HG03135 (cell line): ENCODE results near the gene TACC2.
A peak's percentile ranks its signal among the peaks of the same experiment; 100 is the strongest.

Source experiments
- ATAC-seq: cut with Tn5 transposase; IDR thresholded peaks from one replicate; pipeline ENCODE4 v1.9.1; 2021; ENCODE audit warnings: mild to moderate bottlenecking, moderate library complexity; ENCODE audit not compliant: unreplicated experiment

TACC2 gene

DNA sequence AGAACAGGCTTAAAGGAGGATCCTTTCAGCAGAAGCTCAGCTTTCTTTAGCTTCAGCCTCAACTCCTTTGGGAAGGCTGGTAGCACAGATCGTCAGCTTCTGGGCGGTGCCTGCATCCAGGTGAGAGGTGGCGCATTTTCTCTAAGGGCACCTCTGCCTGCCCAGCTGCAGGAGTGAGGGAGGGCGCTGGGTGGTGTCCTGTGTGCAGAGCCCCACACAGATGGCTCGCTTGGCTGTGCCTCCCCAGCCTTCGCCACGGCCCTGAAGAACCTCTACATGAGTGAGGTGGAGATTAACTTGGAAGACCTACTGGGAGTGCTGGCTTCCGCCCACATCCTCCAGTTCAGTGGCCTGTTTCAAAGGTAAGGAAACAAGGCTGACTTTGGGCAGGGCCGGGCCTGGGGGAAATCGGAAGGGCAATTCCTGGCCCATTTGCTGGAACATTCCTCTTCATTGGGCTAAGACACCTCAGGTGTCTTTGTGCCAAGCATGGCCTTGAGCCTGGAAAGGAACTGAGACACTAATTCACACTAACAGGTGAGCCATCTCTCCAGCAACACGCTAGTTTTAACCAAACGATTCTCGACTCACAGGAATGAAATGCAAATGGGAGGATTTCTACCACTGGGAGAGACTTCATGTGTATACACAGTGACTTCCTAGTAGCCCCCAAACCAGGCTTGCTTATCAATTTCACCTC is 302.0 kb downstream of the TACC2 start:
- no peak for ATAC-seq

DNA sequence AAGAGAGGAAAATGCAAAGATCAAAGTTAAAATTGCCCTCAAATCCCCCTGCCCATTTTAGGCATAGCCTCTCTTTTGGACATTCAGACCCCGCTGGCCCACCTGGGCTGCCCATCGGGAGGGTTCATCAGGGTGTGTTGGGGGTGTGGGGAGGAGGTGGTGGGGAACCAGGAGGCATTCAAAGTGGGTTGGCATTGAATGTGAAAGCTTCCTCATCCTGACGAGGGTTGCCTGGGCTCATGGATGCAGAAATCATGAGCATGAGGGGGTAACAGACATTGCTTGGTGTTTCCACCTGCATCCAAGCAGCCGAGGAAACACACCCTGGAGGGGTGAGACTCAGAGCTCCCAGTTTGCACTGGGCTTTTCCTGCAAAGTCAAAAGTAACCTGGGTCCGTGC is 302.8 kb downstream of the TACC2 start:
- ATAC-seq, result no peak

DNA sequence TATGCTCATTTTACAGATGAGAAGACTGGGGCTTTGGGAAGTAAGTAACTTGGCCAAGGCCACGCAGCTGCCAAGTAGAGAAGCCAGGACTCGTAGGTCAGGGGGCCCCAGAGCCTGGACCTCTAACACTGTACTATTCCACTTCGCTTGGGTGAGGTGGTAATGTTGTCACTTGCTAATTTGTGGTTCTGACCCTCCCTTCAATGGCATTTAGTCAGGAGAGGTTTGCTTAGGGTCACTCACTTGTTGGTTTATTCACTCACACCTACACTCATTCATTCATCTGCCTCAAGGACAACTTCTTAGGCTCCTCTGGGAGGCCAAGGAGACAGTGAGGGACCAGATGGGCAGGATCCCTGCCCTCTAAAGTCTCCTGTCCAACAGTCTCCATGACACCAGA is 303.4 kb downstream of the TACC2 start:
- no peak for ATAC-seq

DNA sequence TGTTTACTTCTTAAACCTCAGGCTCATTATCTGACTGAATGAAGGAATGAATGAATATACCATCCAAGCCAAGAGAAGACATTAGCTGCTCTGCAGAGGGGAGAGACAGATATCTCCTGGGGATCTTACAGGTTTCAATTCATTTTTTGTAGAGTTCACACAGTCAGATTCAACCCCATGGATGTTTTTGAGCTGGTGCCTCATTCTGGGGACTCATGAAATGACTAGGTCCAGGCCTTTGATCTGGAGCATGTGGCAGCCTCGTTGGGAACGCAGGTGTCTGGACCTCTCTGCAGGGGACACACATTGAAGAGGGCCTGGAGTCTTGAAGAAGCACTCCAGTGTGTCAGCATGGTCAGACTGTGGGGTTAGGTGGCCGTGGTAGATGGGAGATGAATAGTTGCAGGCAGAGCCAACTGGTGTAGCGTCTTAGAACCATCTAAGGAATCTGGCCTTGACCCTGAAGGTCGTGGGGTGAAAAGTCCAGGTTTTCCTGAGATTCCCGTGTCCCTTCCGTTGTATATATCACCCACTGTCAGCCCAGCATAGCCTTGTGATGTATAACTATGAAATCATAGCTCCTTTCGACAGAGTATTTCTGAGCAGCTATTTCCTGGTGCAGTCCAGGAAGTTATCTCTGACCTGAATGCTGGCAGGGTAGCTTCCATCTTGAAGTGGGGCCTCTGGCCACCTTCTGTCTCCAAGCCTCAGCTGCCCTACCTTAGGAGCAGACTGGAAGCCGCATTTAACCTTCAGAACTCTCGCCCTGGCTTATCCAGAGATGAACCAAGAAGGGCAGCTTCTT is 304.4 kb downstream of the TACC2 start:
- no peak for ATAC-seq

DNA sequence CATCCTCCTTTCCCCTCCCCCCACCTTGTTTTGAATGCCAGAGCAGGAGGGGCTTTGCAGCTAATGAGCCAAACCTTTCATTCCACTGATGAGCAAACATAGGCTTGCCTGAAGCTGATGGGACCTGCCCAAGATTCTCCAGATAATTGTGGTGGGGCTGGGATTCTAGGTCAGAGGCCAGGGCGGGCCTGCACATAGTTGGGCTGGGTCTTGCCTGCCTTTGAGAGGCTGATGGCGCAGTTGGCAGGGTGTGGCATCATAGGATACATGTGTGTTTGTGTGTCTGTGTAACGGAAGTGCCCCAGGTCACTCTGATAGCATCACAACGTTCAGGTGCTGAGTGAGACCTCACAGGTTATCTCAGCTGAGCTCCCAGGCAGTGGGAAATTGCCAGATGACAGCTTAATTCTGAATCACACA is 305.0 kb downstream of the TACC2 start:
- ATAC-seq, result no peak

DNA sequence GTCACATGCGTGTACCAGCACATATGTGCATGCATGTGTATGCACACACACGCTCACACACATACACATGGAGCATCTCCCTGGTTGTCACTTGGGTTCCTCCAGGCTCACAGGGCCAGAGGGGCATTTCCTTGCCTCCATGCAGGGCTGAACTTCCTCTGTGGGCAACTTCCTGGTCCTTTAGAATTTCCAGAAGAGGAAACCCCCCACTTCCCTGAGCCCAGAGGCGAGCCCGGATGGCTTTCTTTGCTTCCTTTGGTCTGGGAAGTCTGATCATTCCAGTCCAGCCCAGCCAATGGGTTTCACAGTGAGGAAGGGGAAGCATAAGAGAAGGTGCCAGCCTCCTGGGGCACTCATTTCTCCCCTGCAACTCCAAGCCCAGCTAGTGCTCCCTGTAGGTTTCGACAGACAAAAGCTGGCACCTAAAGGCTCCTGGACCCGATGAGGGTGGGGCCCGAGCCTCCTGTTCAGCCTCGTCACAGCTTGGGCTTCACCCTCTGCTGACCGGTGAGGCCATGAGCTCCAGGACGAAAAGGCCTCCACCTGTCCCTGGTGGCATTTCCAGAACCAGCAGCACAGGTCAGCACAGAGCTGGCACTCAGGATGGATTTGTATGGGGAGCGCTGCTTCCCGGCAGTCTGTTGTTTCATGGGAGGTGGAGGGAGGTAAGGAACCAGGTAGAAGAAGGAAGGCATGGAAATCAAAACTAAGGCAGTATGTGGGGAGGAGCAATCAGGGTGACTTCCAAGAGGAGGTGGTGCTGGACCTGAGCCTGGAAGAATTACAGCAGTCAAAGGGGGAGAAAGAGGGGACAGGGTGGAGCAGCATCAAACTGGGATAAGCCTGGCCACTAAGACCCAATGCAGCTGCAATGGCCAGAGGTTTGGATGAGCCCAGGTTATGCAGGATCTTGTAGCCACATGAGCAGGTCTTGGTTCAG is 305.8 kb downstream of the TACC2 start:
- no peak for ATAC-seq

DNA sequence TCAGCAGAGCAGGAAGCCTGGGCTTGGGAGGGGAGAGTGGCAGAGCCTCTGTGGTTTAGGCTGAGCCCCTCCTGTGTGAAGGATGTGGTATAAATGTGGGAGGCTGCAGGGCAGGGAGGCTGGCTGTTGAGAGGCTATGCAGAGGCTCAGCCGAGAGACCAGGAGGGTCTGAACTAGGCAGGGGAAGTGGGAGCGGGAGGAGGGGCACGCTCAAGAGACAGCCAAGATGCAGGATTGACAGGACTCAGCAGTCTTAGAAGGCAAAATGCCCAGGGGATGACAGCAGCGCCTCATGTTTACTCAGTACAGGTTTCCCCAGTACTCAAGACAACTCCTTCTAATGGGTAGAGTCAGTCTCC is 306.5 kb downstream of the TACC2 start:
- ATAC-seq, result no peak

DNA sequence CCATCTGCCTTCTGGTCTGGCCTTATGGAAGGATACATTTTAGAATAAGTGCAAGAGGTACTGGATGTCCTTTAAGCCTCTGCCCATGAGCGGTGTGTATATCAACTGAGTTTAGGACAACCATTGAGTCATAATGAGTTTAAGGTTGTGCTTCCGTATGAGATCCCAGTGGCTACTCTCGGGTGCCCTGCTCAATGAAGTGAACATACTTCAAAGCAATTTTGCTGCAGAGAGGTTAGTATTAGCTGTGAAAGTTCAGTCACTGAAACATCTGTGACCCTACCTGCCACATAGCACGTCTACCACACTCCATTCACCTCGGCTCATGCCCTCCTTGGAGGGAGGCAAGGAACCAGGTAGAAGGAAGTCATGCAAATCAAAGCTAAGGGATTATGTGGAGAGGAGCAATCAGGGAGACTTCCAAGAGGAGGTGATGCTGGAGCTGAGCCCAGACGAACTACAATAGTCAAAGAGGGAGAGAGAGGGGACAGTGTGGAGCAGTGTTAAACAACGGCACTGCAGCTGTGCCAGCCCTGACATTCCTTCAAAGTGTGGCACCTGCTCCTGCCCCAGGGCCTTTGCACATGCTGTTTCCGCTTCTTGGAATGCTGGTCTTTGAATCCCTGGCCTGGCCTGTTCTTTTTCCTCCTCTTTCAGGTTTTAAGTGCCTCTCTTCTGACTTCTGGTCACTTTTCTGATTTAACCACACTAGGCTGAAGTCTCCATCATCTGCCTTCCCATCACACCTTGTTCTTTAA is 307.6 kb downstream of the TACC2 start:
- no peak for ATAC-seq

DNA sequence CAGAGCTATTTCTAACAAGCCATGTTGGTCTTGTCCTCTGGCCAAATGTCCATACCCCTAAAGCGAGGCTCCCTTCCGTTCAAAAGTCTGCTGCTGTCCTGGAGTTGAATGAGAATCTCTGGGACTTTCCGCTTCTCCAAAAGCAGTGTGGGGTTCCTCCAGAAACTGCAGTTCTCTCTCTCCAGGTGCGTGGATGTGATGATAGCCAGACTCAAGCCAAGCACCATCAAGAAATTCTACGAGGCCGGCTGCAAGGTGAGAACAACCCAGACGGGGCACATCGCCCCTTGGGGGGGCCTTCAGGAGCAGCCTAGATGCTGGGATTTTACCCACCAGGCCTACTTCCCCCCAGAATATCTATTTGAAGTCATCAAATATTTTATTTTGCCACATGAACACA is 308.6 kb downstream of the TACC2 start:
- no peak for ATAC-seq

DNA sequence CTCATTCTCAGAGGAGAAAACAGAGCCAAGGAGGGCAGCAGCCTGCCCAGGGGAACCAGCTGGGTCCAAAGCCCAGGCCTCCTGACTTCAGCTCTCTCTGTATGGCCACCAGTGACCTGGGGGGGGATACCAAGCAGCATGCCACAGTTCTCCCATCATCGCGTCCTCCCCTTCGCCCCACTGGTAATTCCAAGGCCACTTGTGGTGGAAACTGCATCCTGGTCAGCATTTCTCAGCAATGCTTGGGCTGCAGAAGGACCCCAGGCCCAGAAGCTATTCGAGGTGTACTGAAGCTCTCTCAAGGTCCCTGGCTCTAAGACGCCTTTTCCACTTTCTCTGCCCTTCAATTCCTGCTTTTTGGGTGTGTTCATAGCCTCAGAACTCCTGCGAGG is 309.2 kb downstream of the TACC2 start:
- ATAC-seq, result no peak

DNA sequence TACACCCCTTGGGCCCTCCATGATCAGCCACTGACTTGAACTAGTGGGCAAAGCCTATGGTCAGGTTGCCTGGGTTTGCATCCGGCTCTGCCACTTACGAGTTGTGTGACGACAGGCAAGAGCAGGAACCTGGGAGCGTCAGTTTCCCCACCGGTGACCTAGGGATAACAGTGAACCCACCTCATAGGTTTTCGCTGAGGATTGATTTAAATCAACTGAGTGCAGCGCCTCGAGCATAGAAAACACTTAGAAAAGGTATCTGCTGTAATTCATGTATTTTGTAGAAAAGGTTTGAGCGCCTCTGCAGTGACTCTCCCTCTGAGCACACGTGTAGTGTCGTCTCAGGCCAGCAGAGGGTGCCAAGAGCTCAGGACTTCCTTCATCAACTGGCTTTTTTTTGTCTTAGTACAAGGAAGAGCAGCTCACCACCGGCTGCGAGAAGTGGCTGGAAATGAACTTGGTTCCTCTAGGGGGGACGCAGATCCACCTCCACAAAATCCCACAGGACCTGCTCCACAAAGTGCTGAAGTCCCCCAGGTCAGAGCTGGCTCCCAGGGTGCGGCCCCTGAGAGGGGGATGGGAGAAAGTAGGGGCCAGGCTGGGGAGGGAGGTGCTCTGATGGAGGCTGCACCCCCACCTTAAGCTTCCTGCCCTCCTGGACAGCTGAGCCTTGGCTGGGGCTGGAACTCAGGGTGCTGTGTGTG is 309.8 kb downstream of the TACC2 start:
- peak; percentile 64 for ATAC-seq

DNA sequence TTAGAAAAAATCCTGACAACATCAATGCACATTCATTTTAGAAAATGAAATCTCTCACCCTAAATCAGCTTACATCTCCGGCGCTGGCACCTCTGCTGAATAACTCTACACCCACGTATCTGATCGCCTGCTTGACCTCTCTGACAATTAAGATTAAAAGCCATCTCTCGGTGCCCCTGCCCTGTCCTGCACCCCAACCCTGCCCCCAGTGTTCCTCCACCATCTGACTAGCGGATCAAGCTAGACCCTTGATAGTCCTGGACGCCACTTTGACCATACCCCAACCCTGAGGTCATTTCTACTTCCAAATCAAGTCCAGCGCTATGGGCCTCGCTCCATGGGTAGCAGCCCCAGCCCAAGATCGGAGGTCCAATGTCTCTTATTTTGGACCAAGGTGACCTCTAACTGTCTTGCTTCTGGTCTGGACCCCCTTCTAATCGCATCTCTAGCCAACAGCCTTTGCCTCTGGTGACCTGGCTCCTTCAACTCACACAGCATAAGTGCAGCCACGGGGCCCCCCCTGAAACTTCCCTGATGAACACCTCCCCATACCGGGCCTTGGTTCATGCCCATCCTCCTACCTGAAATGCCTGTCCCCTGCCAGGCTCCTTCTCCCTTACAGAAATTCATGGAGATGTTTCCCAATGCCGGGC is 310.6 kb downstream of the TACC2 start:
- no peak for ATAC-seq

DNA sequence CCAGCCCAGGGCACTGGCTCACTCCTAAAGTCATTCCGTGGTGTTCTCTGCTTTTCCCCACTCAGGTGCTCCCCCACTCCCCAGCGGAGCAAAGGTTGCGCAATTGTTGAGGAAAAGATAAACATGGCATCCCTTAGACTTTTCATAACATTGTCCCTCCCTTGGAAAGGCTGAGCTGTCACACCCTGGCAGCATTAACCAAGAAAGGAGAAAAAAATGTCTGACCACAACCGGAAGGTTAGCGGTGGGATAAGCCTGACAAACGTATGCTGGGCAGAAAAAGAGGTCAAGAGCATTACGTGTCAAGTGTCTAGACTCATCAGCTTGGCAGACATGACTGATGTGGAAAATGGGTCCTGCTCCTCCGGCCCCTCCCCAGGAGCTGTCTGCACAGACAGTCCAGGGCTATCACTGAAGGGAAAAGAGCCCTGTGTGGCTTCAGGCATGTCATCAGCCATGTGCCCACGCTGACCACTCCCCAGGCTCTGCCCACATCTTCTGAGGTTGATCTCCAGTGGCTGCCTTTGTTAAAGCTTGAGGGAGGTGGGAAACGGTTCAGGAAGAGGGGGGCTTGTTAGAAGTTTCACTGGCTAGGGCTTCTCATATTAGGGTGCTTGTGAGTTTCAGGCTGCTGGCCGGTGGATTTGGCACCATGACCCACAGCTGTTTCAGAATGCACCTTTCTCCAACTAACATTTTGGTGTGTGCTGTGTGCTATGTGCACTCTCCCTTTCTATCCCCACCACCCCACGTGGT is 312.3 kb downstream of the TACC2 start:
- ATAC-seq, result no peak

DNA sequence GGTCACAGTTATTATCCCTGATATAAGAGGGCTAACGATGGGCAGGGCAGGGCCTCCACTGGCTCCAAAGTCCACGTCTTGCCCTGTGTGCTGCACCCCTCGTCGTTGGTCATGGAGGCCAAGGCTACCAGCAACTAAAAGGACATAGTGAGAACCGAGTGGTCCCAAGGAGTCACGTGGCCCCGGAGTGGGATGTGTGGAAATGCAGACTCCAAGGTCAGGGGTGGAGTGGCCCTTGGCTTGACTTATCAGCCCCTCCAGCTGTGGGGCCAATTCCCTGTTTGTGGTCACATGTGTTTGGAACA is 312.8 kb downstream of the TACC2 start:
- ATAC-seq, result no peak

DNA sequence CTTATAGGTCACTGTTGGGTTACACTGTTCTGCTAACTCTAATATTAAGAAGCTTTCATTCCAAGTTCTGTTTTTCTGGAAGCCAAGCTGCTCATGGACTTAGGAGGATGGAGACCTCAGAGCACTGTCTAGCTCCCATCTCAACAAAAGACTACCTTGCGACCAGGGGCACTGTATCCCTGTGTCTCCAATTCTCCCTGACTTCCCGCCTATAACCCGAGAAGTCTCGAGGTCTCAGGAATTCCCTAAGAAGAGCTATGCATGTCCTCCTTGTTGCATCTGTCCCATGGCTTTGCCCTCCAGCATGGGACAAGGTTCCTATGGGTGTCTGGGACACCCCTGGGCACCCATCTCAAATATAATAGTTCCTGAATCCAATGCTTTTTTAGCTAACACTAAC is 313.4 kb downstream of the TACC2 start:
- ATAC-seq, result no peak

DNA sequence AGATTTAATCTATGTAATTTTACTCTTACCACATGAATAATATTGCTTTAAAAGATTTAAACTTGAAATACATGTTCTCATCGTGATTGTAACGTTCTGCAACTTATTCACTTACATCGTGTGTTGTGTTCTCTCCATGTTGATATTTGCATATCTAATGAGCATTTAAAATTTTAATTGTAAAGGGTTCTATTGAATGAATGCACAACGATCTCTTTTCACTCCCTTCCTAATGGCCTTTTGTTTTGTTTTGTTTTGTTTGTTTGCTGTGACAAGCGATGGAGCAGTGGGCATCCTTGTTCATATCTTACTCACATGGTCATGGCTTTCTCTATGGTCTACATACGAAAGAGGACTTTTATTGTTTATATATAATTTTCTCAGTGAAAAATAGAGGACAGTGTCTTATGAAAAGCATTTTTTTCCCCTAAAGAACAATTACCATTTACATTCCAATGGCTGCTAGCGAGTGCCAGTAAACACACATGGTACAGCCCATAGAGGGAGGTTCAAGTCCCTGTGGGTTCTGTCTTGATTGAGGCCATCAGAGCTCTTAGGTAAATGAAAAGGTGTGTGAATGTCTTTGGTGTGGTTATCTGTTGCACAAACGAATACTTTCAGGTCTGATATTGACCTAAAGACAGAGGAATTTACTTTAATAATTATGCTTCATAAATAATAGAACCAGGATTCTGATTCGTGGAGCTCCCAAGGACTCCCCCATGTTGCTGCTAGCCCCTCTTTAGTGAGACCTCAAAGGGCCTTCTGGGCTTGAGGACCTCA is 314.5 kb downstream of the TACC2 start:
- no peak for ATAC-seq
